HL-60/S4 (cell line): Measurements from ENCODE around the gene SLC2A4RG.
"Not testable (repeated sequence)": the region's sequence is repeated elsewhere in the genome, so short reads cannot be mapped to it uniquely, and the experiment has no call there.

Source experiments
- in situ Hi-C: fragments of 300-500 bp; cut with MboI; formaldehyde crosslinking; loops from 2 replicates; pipeline ENCODE4 v1.14.3; 2022; ENCODE audit warnings: low sequenced_read_pairs

SLC2A4RG gene

DNA sequence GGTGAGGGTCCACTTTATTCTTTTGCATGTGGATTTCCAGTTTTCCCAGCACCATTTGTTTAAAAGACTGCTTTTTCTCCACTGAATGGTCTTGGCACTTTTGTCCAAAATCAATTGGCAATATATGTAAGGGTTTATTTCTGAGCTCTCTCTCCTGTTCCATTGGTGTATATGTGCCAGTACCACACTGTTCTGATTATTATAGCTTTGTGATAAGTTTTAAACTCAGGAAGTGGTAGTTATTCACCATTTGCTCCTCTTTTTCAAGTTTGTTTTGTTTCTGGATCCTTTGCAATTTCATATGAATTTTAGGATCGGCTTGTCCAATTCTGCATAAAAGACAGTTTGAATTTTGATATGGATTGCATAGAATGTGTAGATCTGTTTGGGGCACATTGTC lies 27.4 kb upstream of the SLC2A4RG start:
- in situ Hi-C loops = no loop called here

DNA sequence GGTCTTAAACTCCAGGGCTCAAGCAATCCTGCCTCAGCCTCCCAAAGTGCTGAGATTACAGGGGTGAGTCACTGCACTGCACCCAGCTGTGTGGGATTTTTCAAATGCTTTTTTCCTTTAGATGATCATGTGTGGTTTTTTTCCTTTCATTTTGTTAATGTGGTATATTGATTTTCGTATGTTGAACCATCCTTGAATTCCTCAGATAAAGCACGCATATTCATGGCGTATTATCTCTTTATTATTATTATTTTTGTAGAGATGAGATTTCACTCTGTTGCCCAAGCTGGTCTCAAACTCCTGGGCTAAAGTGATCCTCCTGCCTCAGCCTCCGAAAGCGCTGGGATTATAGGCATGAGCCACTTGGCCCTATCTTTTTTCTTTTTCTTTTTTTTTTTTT lies 24.7 kb upstream of the SLC2A4RG start:
- in situ Hi-C loops = no loop called here

DNA sequence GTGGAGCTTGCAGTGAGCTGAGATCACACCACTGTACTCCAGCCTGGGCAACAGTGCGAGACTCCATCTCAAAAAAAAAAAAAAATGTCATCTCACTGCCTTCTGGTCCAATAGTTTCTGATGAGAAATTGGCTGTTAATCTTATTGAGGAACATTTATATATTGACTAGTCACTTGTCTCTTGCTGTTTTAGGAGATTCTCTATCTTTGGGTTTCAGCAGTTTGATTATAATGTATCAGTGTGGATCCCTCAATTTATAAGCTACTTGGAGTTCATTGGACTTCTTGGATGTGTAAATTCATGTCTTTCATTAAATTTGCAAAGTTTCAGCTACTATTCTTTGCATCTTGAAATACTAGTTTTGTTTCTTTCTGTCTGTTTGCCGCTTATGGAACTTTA lies 20.6 kb upstream of the SLC2A4RG start:
- in situ Hi-C loops = no loop called here

DNA sequence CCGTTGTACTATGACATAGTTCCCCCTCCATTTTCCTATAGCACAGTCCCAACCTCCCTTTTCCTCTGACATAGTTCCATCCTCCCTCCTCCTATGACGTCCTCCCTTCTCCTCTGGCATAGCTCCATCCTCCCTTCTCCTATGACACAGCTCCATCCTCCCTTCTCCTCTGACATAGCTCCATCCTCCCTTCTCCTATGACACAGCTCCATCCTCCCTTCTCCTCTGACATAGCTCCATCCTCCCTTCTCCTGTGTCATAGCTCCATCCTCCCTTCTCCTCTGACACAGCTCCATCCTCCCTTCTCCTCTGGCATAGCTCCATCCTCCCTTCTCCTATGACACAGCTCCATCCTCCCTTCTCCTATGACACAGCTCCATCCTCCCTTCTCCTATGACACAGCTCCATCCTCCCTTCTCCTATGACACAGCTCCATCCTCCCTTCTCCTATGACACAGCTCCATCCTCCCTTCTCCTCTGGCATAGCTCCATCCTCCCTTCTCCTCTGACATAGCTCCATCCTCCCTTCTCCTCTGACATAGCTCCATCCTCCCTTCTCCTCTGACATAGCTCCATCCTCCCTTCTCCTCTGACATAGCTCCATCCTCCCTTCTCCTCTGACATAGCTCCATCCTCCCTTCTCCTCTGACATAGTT lies 16.5 kb upstream of the SLC2A4RG start:
- in situ Hi-C loops = not testable (repeated sequence)

DNA sequence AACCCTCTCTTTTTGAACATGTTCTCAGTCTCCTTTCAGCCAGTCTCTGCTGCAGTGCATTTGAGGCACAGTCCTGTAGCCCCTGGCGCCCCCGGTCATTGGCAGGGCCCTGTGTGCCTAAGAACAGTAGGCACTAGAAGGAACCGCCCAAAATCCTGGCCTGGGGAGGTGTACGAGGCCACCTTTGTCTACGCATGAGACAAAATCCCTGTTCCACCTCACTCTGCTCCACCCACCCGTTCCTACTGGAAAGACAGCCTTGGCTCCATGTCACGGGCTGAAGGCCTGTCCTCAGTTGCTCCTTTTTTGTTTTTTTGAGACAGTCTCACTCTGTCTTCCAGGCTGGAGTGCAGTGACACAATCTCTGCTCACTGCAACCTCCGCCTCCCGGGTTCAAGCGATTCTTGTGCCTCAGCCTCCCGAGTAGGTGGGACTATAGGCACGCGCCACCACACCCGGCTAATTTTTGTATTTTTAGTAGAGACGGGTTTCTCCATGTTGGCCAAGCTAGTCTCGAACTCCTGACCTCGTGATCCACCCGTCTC lies 9.3 kb upstream of the SLC2A4RG start:
- in situ Hi-C loops = not testable (repeated sequence)

DNA sequence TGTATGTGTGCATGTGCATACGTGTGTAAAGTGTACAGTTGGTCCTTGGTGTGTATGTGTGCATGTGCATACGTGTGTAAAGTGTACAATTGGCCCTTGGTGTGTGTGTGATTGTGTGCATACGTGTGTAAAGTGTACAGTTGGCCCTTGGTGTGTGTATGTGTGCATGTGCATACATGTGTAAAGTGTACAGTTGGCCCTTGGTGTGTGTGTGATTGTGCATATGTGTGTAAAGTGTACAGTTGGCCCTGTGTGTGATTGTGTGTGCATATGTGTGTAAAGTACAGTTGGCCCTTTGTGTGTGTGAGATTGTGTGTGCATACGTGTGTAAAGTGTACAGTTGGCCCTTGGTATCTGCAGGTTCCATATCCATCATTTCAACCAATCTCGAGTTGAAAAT lies 8.2 kb upstream of the SLC2A4RG start:
- in situ Hi-C loops = no loop called here

DNA sequence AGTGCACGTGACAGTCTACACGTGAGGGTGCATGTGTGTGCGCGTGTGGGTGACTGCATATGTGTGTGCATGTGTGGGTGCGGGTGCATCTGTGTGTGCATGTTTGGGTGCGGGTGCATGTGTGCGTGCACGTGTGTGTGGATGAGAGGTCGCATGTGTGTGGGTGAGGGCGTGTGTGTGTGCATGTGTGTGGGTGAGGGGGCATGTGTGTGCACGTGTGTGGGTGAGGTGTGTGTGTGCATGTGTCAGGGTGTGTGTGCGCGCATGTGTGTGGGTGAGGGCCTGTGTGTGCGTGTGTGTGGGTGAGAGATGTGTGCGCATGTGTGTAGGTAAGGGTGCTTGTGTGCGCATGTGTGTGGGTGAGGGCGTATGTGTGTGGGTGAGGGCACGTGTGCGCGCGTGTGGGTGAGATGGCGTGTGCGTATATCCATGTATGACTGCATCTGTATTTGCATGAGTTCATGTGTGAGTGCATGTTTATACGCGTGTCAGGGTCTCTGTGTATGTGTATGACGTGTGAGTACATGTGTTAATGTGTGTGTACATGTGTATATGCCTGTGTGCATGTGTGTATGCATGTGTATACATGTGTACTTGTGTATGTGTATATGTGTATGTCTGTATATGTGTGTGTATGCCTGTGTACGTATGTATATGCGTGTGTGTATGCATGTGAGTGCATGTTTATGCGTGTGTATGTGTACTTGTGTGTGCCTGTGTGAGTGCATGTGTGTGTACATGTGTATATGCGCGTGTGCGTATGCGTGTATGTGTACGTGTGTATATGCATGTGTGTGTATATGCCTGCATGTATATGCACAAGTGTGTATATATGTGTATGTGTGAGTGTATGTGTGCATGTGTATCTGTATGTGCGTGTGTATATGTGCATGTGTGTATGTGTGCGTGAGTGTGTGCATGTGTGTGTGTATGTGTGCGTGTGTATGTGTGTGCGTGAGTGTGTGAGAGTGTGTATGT lies 7.2 kb upstream of the SLC2A4RG start:
- in situ Hi-C loops = no loop called here

DNA sequence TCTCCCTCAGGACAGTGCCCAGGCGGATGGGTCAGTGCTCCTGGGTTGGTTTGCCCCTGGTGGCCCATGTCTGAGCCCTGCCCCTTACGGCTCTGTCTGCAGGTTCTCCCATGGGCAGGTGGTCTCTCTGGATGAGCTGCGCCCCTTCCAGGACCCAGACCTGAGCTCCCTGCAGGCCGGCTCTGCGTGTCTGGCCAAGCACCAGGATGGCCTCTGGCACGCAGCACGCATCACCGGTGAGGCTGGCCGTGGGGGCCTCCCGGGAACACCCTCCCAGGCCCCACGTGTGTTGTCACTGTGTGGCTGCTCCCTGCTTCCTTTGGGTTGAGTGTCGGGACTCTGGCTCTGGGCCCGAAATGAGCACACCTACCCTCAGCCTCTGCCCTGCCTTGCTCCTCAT lies 6.5 kb upstream of the SLC2A4RG start:
- in situ Hi-C loops = no loop called here

DNA sequence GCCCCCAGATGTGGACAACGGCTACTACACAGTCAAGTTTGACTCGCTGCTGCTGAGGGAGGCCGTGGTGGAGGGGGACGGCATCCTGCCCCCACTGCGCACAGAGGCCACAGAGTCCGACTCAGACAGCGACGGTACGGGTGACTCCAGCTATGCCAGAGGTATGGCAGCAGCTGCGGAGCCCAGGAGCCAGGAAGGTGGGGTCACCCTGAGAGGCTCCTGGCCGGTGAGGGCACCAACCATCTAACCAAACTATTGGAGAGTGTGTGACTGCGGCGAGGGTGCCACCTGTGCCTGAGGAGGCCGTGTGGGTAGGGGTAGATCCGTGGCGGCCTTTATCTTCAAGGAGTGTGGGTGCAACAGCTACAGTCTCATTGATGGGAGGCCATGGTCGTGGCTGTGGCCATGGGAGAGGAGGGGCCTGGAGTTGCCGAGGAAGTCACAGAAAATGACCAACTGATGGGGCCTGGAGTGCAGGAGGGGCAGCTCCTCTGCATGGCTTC lies 5.9 kb upstream of the SLC2A4RG start:
- in situ Hi-C loops = no loop called here

DNA sequence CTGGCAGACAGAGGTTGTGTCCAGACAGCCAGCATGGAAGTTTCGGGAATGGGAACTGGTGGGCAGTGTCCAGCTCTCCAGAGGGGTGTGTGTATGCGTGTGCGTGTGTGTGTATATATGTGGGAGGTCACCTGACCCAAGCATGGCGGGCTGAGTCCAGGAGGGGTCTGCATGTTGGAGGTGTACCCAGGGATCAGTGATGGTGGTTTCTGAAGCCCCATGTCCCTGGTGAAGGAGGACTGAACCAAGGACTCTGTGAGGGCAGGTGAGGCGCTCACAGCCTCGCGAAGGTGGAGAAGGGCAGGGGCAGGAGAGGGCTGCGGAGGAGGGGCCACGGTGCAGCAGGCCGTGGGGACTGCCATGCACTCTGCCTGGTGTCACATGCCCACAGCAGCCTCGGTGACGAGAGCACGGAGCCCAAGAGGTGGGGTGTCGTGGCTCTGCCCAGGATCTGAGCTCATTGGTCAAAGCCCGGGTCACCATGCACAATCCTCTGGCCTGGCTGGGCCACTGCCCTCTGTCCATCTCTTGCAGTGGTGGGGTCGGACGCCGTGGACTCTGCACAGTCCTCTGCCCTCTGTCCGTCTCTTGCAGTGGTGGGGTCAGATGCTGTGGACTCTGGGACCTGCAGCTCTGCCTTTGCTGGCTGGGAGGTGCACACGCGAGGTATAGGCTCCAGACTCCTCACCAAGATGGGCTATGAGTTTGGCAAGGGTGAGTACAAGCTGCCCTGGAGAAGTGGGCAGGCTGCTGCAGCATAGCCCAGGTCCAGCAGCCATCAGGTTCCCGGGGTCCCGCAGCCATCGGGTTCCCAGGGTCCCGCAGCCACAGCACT lies 5.2 kb upstream of the SLC2A4RG start:
- in situ Hi-C loops = no loop called here

DNA sequence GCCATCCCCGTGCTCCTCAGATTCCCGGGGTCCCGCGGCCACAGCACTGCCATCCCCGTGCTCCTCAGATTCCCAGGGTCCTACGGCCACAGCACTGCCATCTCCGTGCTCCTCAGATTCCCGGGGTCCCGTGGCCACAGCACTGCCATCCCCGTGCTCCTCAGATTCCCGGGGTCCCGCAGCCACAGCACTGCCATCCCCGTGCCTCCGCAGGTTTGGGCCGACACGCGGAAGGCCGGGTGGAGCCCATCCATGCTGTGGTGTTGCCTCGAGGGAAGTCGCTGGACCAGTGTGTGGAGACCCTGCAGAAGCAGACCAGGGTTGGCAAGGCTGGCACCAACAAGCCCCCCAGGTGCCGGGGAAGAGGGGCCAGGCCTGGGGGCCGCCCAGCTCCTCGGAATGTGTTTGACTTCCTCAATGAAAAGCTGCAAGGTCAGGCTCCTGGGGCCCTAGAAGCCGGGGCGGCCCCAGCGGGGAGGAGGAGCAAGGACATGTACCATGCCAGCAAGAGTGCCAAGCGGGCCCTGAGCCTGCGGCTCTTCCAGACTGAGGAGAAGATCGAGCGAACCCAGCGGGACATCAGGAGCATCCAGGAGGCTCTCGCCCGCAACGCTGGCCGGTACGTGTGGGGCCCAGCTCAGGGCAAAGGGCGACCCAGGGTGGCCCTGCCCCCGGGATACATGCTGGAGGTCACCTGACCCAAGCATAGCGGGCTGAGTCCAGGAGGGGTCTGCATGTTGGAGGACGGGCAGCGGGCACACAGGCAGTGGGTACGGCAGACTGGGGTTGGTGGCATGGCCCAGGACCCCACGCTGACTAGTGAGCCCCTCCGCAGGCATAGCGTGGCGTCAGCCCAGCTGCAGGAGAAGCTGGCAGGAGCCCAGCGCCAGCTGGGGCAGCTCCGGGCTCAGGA lies 4.4 kb upstream of the SLC2A4RG start:
- in situ Hi-C loops = no loop called here

DNA sequence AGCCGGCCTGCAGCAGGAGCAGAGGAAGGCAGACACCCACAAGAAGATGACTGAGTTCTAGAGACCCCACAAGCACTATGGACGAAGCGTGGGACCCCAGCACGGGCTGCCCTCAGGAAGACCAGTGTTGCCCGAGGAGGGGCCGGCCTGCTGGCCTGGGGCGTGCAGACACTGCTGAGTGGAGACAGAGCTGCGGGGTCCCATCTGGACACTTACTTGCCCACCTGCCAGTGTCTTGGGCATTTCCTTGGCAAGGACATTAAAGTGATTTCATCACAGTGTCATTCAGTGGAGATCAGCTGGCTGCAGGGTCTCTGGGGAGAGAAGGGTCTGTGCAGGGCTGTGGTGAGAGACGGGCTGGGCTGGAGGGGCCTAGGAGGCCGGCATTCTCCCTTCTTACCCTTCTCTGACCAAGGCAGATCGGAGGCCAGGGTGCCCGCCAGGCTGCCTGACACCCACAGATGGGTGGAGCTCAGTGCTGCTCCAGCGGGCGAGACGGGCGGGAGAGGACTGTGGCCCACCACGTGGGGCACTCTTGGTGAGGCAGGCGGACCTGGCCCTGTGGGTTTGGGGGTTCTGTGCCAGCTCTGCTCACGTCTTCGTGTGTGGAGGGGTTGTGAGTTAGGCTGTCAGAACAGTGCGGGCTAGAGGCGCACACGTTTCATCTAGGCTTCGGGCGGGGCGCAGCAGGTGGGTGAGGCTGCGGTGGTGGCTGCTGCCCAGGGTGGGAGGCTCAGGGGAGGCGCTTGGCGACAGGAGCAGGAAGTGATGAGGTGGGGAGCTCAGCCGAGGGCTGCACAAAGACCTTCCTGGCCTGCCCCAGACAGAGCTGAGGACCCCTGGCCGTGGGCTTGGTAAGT lies 3.5 kb upstream of the SLC2A4RG start, which contains the start of gene LIME1:
Gene LIME1, plus strand, starts transcription at position 806 of the 860 bp plus-strand sequence. CDS start 886 bp downstream, outside the sequence.
- in situ Hi-C loops = no loop called here

DNA sequence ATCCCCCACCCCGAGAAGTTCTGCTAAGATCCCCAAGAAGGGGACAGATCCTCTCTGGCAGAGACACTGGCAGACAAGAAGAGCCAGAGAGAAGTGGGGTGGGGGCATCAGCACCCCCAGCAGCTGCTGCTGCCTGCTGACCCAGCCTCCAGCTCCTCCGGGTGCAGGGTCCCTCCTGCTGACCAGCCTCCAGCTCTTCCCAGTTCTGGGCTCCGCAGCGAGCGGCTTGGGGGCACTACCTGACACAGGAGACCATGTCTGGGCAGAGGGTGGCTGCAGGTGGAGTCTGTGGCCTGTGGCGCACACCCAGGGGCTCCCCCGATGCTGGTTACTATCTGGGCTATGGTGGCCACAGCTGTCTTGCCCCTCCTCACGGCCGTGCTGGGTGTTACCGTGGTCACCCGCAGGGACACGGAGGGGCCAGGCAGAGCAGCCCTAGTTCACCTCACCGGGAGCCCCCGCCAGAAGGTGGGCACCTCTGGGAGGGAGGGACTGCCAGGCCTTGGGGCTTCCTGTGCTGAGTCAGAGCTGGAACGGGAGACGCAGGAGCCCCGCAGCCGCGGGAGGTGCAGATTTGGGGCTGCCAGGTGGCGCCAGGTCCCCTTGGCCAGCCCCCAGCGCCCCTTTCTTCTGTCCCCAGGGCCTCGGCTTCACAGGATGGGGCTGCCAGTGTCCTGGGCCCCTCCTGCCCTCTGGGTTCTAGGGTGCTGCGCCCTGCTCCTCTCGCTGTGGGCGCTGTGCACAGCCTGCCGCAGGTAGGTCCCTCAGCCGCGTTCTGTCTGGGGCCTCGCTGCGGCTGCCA lies 2.5 kb upstream of the SLC2A4RG start:
- in situ Hi-C loops = no loop called here

DNA sequence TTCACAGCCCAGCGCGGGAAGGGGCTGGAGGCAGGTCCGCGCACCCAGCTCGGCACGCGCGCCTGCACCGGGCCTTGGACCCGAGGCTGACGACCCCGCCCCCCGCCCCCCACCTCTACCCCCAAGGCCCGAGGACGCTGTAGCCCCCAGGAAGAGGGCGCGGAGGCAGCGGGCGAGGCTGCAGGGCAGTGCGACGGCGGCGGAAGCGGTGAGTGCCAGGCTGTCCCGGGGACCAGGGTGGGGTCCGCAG lies 2.0 kb upstream of the SLC2A4RG start:
- in situ Hi-C loops = no loop called here

DNA sequence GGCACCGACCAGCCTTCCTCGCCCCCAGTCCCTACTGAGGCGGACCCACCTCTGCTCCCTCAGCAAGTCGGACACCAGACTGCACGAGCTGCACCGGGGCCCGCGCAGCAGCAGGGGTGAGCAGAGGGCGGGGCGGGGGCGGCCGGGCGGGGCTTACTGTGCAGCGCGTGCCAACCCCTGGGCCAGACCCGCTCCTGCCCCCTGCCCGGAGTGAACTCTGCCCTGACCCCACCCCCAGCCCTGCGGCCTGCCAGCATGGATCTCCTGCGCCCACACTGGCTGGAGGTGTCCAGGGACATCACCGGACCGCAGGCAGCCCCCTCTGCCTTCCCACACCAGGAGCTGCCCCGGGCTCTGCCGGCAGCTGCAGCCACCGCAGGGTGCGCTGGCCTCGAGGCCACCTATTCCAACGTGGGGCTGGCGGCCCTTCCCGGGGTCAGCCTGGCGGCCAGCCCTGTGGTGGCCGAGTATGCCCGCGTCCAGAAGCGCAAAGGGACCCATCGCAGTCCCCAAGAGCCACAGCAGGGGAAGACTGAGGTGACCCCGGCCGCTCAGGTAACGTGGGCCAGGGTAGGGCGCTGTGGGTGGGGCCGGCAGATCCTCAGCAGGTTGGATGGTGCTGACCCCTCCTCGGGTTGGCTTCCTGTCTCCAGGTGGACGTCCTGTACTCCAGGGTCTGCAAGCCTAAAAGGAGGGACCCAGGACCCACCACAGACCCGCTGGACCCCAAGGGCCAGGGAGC lies 1.5 kb upstream of the SLC2A4RG start:
- in situ Hi-C loops = no loop called here

DNA sequence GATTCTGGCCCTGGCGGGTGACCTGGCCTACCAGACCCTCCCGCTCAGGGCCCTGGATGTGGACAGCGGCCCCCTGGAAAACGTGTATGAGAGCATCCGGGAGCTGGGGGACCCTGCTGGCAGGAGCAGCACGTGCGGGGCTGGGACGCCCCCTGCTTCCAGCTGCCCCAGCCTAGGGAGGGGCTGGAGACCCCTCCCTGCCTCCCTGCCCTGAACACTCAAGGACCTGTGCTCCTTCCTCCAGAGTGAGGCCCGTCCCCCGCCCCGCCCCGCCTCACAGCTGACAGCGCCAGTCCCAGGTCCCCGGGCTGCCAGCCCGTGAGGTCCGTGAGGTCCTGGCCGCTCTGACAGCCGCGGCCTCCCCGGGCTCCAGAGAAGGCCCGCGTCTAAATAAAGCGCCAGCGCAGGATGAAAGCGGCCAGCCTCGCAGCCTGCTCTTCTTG lies 868 bp upstream of the SLC2A4RG start:
- in situ Hi-C loops = no loop called here

DNA sequence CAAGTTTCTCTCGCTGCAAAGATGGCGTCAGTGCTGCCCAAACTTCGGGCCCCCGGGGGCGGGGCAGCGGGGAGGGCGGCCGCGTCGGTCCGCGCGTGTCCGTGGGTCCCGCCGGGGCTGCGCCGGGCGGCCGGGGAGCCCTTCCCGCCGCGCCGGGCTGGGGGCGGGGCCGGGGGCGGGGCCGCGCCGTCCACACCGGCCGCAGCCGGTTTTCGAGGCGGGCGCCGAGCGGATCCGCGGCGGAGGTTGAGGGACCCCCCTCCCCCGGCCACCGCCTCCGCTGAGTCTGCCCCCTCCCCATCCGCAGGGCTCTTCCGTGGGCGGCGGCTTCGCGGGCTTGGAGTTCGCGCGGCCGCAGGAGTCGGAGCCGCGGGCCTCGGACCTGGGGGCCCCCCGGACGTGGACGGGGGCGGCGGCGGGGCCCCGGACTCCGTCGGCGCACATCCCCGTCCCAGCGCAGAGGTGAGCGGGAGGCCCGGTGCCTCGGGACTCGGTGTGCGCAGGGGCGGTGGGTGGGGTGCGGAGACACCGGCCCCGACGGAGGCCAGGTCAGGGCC lies 572 bp downstream of the SLC2A4RG start:
- in situ Hi-C loops = no loop called here
